Thoracic aorta (tissue), 2 donors: Measurements from ENCODE around the gene OR2T27. TPM values are rescaled to one million over a fixed set of nuclear protein-coding genes. Genes with fewer than 3 reads are reported as not detected.
"Not testable (repeated sequence)": the region's sequence is repeated elsewhere in the genome, so short reads cannot be mapped to it uniquely, and the experiment has no call there.

Experiments
- ATAC-seq: fragments of 150-250 bp; one replicate; pipeline ENCODE4 v1.8.0; 2017; ENCODE audit warnings: low read depth; ENCODE audit not compliant: insufficient number of reproducible peaks, low FRiP score
- DNase-seq: peaks from one replicate; pipeline ENCODE4 v3.0.0-alpha.2; 2020; ENCODE audit warnings: low spot score
- H3K27ac ChIP-seq, 2 donors: fragments of 200-600 bp; sonication (generic); 1 replicate in 1 of 2; 2 replicates in 1 of 2; pipeline ENCODE4 v1.5.1; 2016; ENCODE audit warnings: mild to moderate bottlenecking in 2 of 2, moderate library complexity in 2 of 2
- H3K27me3 ChIP-seq: fragments of 200-600 bp; sonication (generic); replicated peaks from 2 replicates; pipeline ENCODE4 v1.6.0; 2016; ENCODE audit warnings: mild to moderate bottlenecking; ENCODE audit not compliant: insufficient read depth
- H3K36me3 ChIP-seq: fragments of 200-600 bp; sonication (generic); one replicate; pipeline ENCODE4 v1.5.1; 2016
- H3K4me1 ChIP-seq, 2 donors: fragments of 200-600 bp; sonication (generic); 1 replicate in 1 of 2; 2 replicates in 1 of 2; pipeline versions ENCODE4 v1.5.1 to v1.6.0; 2016; ENCODE audit warnings: low read depth in 2 of 2, mild to moderate bottlenecking in 1 of 2; ENCODE audit not compliant: control insufficient read depth in 1 of 2
- H3K4me3 ChIP-seq: fragments of 200-600 bp; sonication (generic); 2 replicates; pipeline ENCODE4 v1.5.1; 2016; ENCODE audit warnings: mild to moderate bottlenecking
- H3K9me3 ChIP-seq: fragments of 200-600 bp; sonication (generic); 2 replicates; pipeline ENCODE4 v1.5.1; 2016
- CTCF ChIP-seq: fragments of 200-600 bp; sonication (generic); IDR thresholded peaks from one replicate; pipeline ENCODE4 v1.5.1; 2019; ENCODE audit warnings: antibody characterized with exemption
- total RNA-seq, 2 donors: library from RNA; depleted of rRNA; stranded (reverse); fragments of >200 nt; gene quantifications; one replicate each; pipeline versions ENCODE4 v1.1.0 to v1.2.3, GENCODE V29; 2016

OR2T27 gene
- total RNA-seq, 2 donors from 2014 or later = not detected

GRCh38 chr1:248640906-248641305, 14.4 kb downstream of the OR2T27 start:
- not testable (repeated sequence) for H3K4me3 ChIP-seq, ATAC-seq, H3K27me3 ChIP-seq, H3K9me3 ChIP-seq, DNase-seq, H3K27ac ChIP-seq, H3K4me1 ChIP-seq, H3K36me3 ChIP-seq

- H3K9me3 ChIP-seq, H3K4me3 ChIP-seq, H3K36me3 ChIP-seq, H3K27ac ChIP-seq, H3K4me1 ChIP-seq, ATAC-seq, H3K27me3 ChIP-seq, DNase-seq: not testable (repeated sequence)
Measured at GRCh38 chr1:248639652-248640051, 15.7 kb downstream of the OR2T27 start.

GRCh38 chr1:248636612-248637011, 18.7 kb downstream of the OR2T27 start:
- not testable (repeated sequence) for H3K36me3 ChIP-seq, H3K27ac ChIP-seq, H3K4me3 ChIP-seq, DNase-seq, H3K4me1 ChIP-seq, H3K27me3 ChIP-seq, ATAC-seq, H3K9me3 ChIP-seq

- not testable (repeated sequence) for H3K27me3 ChIP-seq, H3K36me3 ChIP-seq, ATAC-seq
Measured at GRCh38 chr1:248634991-248635390, 20.3 kb downstream of the OR2T27 start, which contains the start of gene OR2T11. TSS of gene OR2T11 (minus strand) at chr1:248635091. CDS start at chr1:248627128, 7,963 bp downstream.

GRCh38 chr1:248631354-248632008, 23.8 kb downstream of the OR2T27 start:
- no peak for ATAC-seq
- no peaks in the 10 kb centered on the region for H3K27me3 ChIP-seq

More at GRCh38 chr1:248634991-248635390, 20.3 kb downstream of the OR2T27 start, which contains the start of gene OR2T11:
- DNase-seq, H3K27ac ChIP-seq, H3K4me1 ChIP-seq, H3K9me3 ChIP-seq, H3K4me3 ChIP-seq: not testable (repeated sequence)

GRCh38 chr1:248630551-248630950, 24.8 kb downstream of the OR2T27 start:
- Histone ChIP-seq H3K9me3 (no peaks in the 10 kb centered on the region), H3K36me3 (no peaks in the 10 kb centered on the region), H3K4me1 (no peaks in the 10 kb centered on the region), H3K27me3 (no peaks in the 10 kb centered on the region), H3K4me3 (no peak overlapping the region), H3K27ac (no peak overlapping the region)
- ATAC-seq (no peak), DNase-seq (no peak)
- TF ChIP-seq CTCF = no peak

More at GRCh38 chr1:248631354-248632008, 23.8 kb downstream of the OR2T27 start:
- Histone ChIP-seq H3K36me3 (no peaks in the 10 kb centered on the region), H3K4me1 (no peaks in the 10 kb centered on the region), H3K9me3 (no peaks in the 10 kb centered on the region), H3K4me3 (no peak overlapping the region), H3K27ac (no peak overlapping the region)
- no peak for DNase-seq
- no peak for TF ChIP-seq CTCF

- ATAC-seq (no peak), DNase-seq (no peak)
- no peak overlapping the region for H3K4me3 ChIP-seq
- H3K9me3 ChIP-seq = no peaks in the 10 kb centered on the region
- H3K27me3 ChIP-seq = no peaks in the 10 kb centered on the region
- H3K36me3 ChIP-seq = no peaks in the 10 kb centered on the region
- no peak overlapping the region for H3K27ac ChIP-seq
- no peaks in the 10 kb centered on the region for H3K4me1 ChIP-seq
- no peak for TF ChIP-seq CTCF
Measured at GRCh38 chr1:248627971-248628844, 27.1 kb downstream of the OR2T27 start.
